HCT116 (cell line): Measurements from ENCODE around the gene CCDC160. TPM values are rescaled to one million over a fixed set of nuclear protein-coding genes. Genes with fewer than 3 reads are reported as not detected.

ENCODE experiments used
- ATAC-seq: fragments of 200-7000 bp; cut with Tn5 transposase; 2 replicates; pipeline ENCODE4 v1.9.1; 2020; ENCODE audit warnings: mild to moderate bottlenecking, moderate library complexity
- BruUV-seq: library from RNA; stranded (reverse); fragments of 400-500 nt; replicated peaks from 2 replicates; lab custom pipeline; 2021; lab: Mats Ljungman, UMichigan
- CTCF ChIA-PET: fragments of 300-600 bp; sonication (Branson Sonifier 250); formaldehyde crosslinking; loops from one replicate; lab custom pipeline; 2021; ENCODE audit warnings: antibody characterized with exemption; lab: Charles Lee
- POLR2A ChIA-PET: fragments of 300-600, 350-600 bp; sonication (Branson Sonifier 250); formaldehyde crosslinking; loops from one replicate; lab custom pipeline; 2021; ENCODE audit warnings: antibody characterized with exemption; lab: Charles Lee
- RAD21 ChIA-PET, 2 experiments: fragments of 300-600 bp; sonication (Branson Sonifier 250); formaldehyde crosslinking; loops; one replicate each; lab custom pipeline; 2023; ENCODE audit warnings: low total read pairs in 2 of 2; ENCODE audit not compliant: uncharacterized antibody in 2 of 2, unreplicated experiment in 2 of 2, low non-redundant PET in 1 of 2; lab: Charles Lee
- DNase-seq: peaks from one replicate; pipeline ENCODE4 v3.0.0-alpha.2; 2010; ENCODE audit warnings: low read depth, low spot score
- H2AFZ ChIP-seq: fragments of 200-600 bp; shearing (Covaris generic), sonication (generic); 2 replicates; pipeline ENCODE4 v1.6.1; 2017; ENCODE audit warnings: low read depth, mixed run types, mixed read lengths, antibody characterized with exemption, low read length; ENCODE audit not compliant: poor library complexity, severe bottlenecking
- H3K27ac ChIP-seq: 2 replicates; pipeline ENCODE4 v1.5.1; 2012; ENCODE audit warnings: low read depth, low read length
- H3K27me3 ChIP-seq: fragments of 200-600 bp; sonication (generic); 2 replicates; pipeline ENCODE4 v1.6.1; 2016; ENCODE audit warnings: mixed run types, low read length, mixed read lengths; ENCODE audit not compliant: insufficient read depth
- H3K36me3 ChIP-seq, 2 experiments: fragments of 200-500 bp in 1 of 2; fragments of 200-600 bp in 1 of 2; sonication (Bioruptor generic) in 1 of 2; sonication (generic) in 1 of 2; 2 replicates each; pipeline versions ENCODE4 v1.5.1 to v1.6.1; 2014 to 2016; ENCODE audit warnings: low read length in 2 of 2, inconsistent platforms in 1 of 2, mixed read lengths in 1 of 2, mixed run types in 1 of 2; ENCODE audit not compliant: insufficient read depth in 2 of 2, control insufficient read depth in 1 of 2
- H3K4me1 ChIP-seq, 2 experiments: fragments of 200-600 bp in 1 of 2; sonication (generic) in 1 of 2; 2 replicates each; pipeline versions ENCODE4 v1.5.1 to v1.6.1; 2012 to 2017; ENCODE audit warnings: low read length in 2 of 2, inconsistent platforms in 1 of 2, mild to moderate bottlenecking in 1 of 2, mixed read lengths in 1 of 2, mixed run types in 1 of 2, moderate library complexity in 1 of 2; ENCODE audit not compliant: insufficient read depth in 2 of 2, control insufficient read depth in 1 of 2
- H3K4me2 ChIP-seq: fragments of 200-600 bp; sonication (generic); 2 replicates; pipeline ENCODE4 v1.6.1; 2017; ENCODE audit warnings: mixed run types, low read length, mixed read lengths
- H3K4me3 ChIP-seq, 2 experiments: fragments of 200-600 bp in 1 of 2; sonication (generic) in 1 of 2; replicated peaks in 1 of 2; 2 replicates each; pipeline ENCODE4 v1.5.1; 2011 to 2016; ENCODE audit warnings: low read length in 2 of 2, control low read depth in 1 of 2, low read depth in 1 of 2, mild to moderate bottlenecking in 1 of 2, mixed read lengths in 1 of 2, mixed run types in 1 of 2
- H3K79me2 ChIP-seq: fragments of 200-600 bp; sonication (generic); 2 replicates; pipeline ENCODE4 v1.6.1; 2017; ENCODE audit warnings: mild to moderate bottlenecking, mixed run types, low read length, moderate library complexity, mixed read lengths; ENCODE audit not compliant: insufficient read depth
- H3K9ac ChIP-seq: fragments of 200-600 bp; sonication (generic); 2 replicates; pipeline ENCODE4 v1.6.1; 2016; ENCODE audit warnings: low read length, mixed read lengths
- H3K9me2 ChIP-seq: fragments of 200-600 bp; sonication (generic), shearing (Covaris generic); 2 replicates; pipeline ENCODE4 v1.6.1; 2017; ENCODE audit warnings: mixed run types, mild to moderate bottlenecking, moderate library complexity; ENCODE audit not compliant: insufficient read depth
- H3K9me3 ChIP-seq, 2 experiments: fragments of 200-500 bp in 1 of 2; fragments of 200-600 bp in 1 of 2; sonication (Bioruptor generic) in 1 of 2; sonication (generic) in 1 of 2; 2 replicates each; pipeline ENCODE4 v1.6.1; 2014 to 2017; ENCODE audit warnings: low read length in 2 of 2, mixed read lengths in 2 of 2, inconsistent platforms in 1 of 2, low read depth in 1 of 2, mild to moderate bottlenecking in 1 of 2, mixed run types in 1 of 2, moderate library complexity in 1 of 2; ENCODE audit not compliant: control insufficient read depth in 1 of 2, insufficient read depth in 1 of 2
- H4K20me1 ChIP-seq: fragments of 200-600 bp; sonication (generic), shearing (Covaris generic); 2 replicates; pipeline ENCODE4 v1.6.1; 2017; ENCODE audit warnings: mixed run types, mild to moderate bottlenecking, moderate library complexity; ENCODE audit not compliant: insufficient read depth
- CBX3 ChIP-seq: IDR thresholded peaks from 2 replicates; pipeline ENCODE4 v1.6.1; 2012; ENCODE audit warnings: low read depth
- CEBPB ChIP-seq: IDR thresholded peaks from 2 replicates; pipeline ENCODE4 v1.6.1; 2012; ENCODE audit warnings: low read depth
- EGR1 ChIP-seq: IDR thresholded peaks from 2 replicates; pipeline ENCODE4 v1.6.1; 2012; ENCODE audit warnings: low read depth
- ELF1 ChIP-seq: IDR thresholded peaks from 2 replicates; pipeline ENCODE4 v1.6.1; 2012; ENCODE audit warnings: low read depth, borderline replicate concordance
- EZH2 ChIP-seq: fragments of 200-600 bp; sonication (generic); IDR thresholded peaks from 2 replicates; pipeline ENCODE4 v1.6.1; 2017; ENCODE audit warnings: antibody characterized with exemption, mixed run types
- EZH2phosphoT487 ChIP-seq: fragments of 200-600 bp; IDR thresholded peaks from 2 replicates; pipeline ENCODE4 v1.6.1; 2018; ENCODE audit warnings: antibody characterized with exemption, borderline replicate concordance
- JUND ChIP-seq: IDR thresholded peaks from 2 replicates; pipeline ENCODE4 v1.6.1; 2012
- POLR2AphosphoS5 ChIP-seq: IDR thresholded peaks from 2 replicates; pipeline ENCODE4 v1.6.1; 2011; ENCODE audit warnings: mild to moderate bottlenecking, low read depth, low read length, moderate library complexity
- RAD21 ChIP-seq: IDR thresholded peaks from 2 replicates; pipeline ENCODE4 v1.6.1; 2012; ENCODE audit warnings: low read depth, mild to moderate bottlenecking
- SIN3A ChIP-seq: IDR thresholded peaks from 2 replicates; pipeline ENCODE4 v1.6.1; 2012; ENCODE audit warnings: low read depth
- SP1 ChIP-seq: IDR thresholded peaks from 2 replicates; pipeline ENCODE4 v1.6.1; 2012; ENCODE audit warnings: low read depth
- SRF ChIP-seq: IDR thresholded peaks from 2 replicates; pipeline ENCODE4 v1.6.1; 2012; ENCODE audit warnings: low read depth
- TCF7L2 ChIP-seq: IDR thresholded peaks from 2 replicates; pipeline ENCODE4 v1.7.0; 2011; ENCODE audit warnings: borderline replicate concordance, inconsistent platforms; ENCODE audit not compliant: insufficient read depth, insufficient read length; ENCODE audit errors: extremely low read depth
- YY1 ChIP-seq: IDR thresholded peaks from 2 replicates; pipeline ENCODE4 v1.6.1; 2011; ENCODE audit warnings: low read length, low read depth, moderate library complexity, mild to moderate bottlenecking; ENCODE audit not compliant: insufficient replicate concordance; ENCODE audit errors: extremely low read depth
- ZNF274 ChIP-seq: fragments of 200-500 bp; sonication (Bioruptor generic); IDR thresholded peaks from 2 replicates; pipeline ENCODE4 v1.6.1; 2014; ENCODE audit warnings: mild to moderate bottlenecking, low read depth, low read length, inconsistent platforms
- intact Hi-C: fragments of 100-400 bp; cut with micrococcal nuclease; formaldehyde crosslinking; loops from 2 replicates; pipeline ENCODE4 v1.10.0; 2022
- total RNA-seq: library from RNA; stranded (reverse); gene quantifications from one replicate; pipeline ENCODE4 v1.2.1, GENCODE V29; 2021; ENCODE audit not compliant: unreplicated experiment
- TF ChIP-seq, protein P1 (sequence below), 3 experiments: fragments of 200-600 bp in 1 of 3; sonication (generic) in 1 of 3; IDR thresholded peaks in 2 of 3; conservative IDR thresholded peaks in 1 of 3; 2 replicates each; pipeline ENCODE4 v1.5.1; 2012 to 2017; ENCODE audit warnings: low read depth in 2 of 3, low read length in 2 of 3, antibody characterized with exemption in 1 of 3, borderline replicate concordance in 1 of 3, control low read depth in 1 of 3, mild to moderate bottlenecking in 1 of 3, mixed read lengths in 1 of 3, mixed run types in 1 of 3, moderate library complexity in 1 of 3; ENCODE audit not compliant: insufficient read depth in 1 of 3
- TF ChIP-seq, protein P2 (sequence below): IDR thresholded peaks from 2 replicates; pipeline ENCODE4 v1.6.1; 2012

Gene CCDC160
- total RNA-seq, 1 experiment from 2014 or later: not detected

DNA sequence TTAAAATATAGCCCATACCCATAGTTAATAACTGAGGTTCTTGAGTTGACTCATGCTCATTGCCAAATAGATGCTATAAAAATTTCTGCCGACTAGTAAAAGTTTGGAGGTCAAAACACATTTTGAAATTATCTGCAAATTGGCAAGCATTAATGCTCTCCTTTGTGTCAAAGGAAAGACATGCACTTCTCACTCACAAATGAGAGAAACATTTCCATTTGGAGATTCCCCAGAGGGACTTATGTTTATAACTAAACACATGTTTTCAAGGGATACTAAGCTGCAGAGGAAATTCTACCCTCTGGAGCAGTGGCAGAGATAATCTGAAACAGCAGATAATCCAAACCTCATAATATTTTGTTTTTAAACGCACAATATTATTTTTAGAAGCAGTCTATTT lies 45.7 kb upstream of the CCDC160 start (continued):
- TF ChIP-seq, protein P1, sequence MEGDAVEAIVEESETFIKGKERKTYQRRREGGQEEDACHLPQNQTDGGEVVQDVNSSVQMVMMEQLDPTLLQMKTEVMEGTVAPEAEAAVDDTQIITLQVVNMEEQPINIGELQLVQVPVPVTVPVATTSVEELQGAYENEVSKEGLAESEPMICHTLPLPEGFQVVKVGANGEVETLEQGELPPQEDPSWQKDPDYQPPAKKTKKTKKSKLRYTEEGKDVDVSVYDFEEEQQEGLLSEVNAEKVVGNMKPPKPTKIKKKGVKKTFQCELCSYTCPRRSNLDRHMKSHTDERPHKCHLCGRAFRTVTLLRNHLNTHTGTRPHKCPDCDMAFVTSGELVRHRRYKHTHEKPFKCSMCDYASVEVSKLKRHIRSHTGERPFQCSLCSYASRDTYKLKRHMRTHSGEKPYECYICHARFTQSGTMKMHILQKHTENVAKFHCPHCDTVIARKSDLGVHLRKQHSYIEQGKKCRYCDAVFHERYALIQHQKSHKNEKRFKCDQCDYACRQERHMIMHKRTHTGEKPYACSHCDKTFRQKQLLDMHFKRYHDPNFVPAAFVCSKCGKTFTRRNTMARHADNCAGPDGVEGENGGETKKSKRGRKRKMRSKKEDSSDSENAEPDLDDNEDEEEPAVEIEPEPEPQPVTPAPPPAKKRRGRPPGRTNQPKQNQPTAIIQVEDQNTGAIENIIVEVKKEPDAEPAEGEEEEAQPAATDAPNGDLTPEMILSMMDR (IDR thresholded peaks at IDR 0.05 in 2 of 3, conservative IDR thresholded peaks at IDR 0.05 in 1 of 3; ENCODE audit: borderline replicate concordance in 1 of 3, insufficient read depth in 1 of 3, low read depth in 2 of 3, low read length in 2 of 3): no peak

DNA sequence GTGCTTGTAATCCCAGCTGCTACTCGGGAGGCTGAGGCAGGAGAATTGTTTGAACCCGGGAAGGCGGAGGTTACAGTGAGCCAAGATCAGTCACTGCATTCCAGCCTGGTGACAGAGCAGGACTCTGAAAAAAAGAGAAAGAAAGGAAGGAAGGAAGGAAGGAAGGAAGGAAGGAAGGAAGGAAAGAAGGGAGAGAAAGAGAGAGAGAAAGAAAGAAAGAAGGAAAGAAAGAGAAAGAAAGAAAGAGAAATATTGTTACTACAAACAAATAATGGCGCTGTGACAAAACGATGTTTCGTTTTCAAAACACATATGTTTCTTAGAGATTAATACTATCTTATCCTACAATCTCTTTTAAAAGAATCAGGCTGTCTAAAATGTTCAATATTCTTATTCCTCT lies 42.1 kb upstream of the CCDC160 start:
- intact Hi-C loops: no loop called here
- BruUV-seq: no TSS peak
- no peaks in the 10 kb centered on the region for H3K9me2 ChIP-seq
- H2AFZ ChIP-seq: no peak overlapping the region
- H3K27ac ChIP-seq: no peak overlapping the region
- no peaks in the 10 kb centered on the region for H3K79me2 ChIP-seq
- H3K4me1 ChIP-seq: no peaks in the 10 kb centered on the region
- H4K20me1 ChIP-seq: no peaks in the 10 kb centered on the region
- no peak overlapping the region for H3K4me2 ChIP-seq
- TF ChIP-seq EGR1: no peak
- no peak for TF ChIP-seq EZH2
- TF ChIP-seq, protein P2, sequence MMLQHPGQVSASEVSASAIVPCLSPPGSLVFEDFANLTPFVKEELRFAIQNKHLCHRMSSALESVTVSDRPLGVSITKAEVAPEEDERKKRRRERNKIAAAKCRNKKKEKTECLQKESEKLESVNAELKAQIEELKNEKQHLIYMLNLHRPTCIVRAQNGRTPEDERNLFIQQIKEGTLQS: no peak
- TF ChIP-seq TCF7L2: no peak
- TF ChIP-seq CEBPB: no peak
- TF ChIP-seq SP1: no peak
- TF ChIP-seq ZNF274: no peak
- TF ChIP-seq JUND: no peak
- TF ChIP-seq SIN3A: no peak
- TF ChIP-seq ELF1: no peak
- TF ChIP-seq SRF: no peak
- TF ChIP-seq EZH2phosphoT487: no peak
- TF ChIP-seq YY1: no peak
- no peak for TF ChIP-seq RAD21
- TF ChIP-seq CBX3: no peak
- TF ChIP-seq, protein P1 (IDR thresholded peaks at IDR 0.05 in 2 of 3, conservative IDR thresholded peaks at IDR 0.05 in 1 of 3; ENCODE audit: borderline replicate concordance in 1 of 3, insufficient read depth in 1 of 3, low read depth in 2 of 3, low read length in 2 of 3): no peak
- no peak for TF ChIP-seq POLR2AphosphoS5
- H3K27me3 ChIP-seq: no peaks in the 10 kb centered on the region
- no peaks in the 10 kb centered on the region for H3K9me3 ChIP-seq
- no peak overlapping the region for H3K9ac ChIP-seq
- ATAC-seq (no peak), DNase-seq (no peak)
- H3K4me3 ChIP-seq: no peak overlapping the region
- POLR2A ChIA-PET: no interaction called here
- CTCF ChIA-PET: no interaction called here
- H3K36me3 ChIP-seq: no peaks in the 10 kb centered on the region
- RAD21 ChIA-PET: no interaction called here
